Osteoblast (primary cell): ENCODE measurements around the gene CCL24. TPM values are rescaled to one million over a fixed set of nuclear protein-coding genes. Genes with fewer than 3 reads are reported as not detected.
A peak's percentile ranks its signal among the peaks of the same experiment; 100 is the strongest.
"Not testable (repeated sequence)": the region's sequence is repeated elsewhere in the genome, so short reads cannot be mapped to it uniquely, and the experiment has no call there.

Experiments used
- DNase-seq: peaks from one replicate; pipeline ENCODE4 v3.0.0; 2011; ENCODE audit warnings: low spot score, mixed read lengths; ENCODE audit not compliant: insufficient read length; ENCODE audit errors: missing footprints
- H2AFZ ChIP-seq: 2 replicates; pipeline ENCODE4 v1.6.0; 2011; ENCODE audit warnings: mild to moderate bottlenecking, low read length
- H3K27ac ChIP-seq: 2 replicates; pipeline ENCODE4 v1.5.1; 2011; ENCODE audit warnings: mild to moderate bottlenecking, low read depth, low read length, moderate library complexity
- H3K27me3 ChIP-seq: 2 replicates; pipeline ENCODE4 v1.6.0; 2012; ENCODE audit warnings: mild to moderate bottlenecking, control low read depth, inconsistent platforms, low read length, moderate library complexity; ENCODE audit not compliant: insufficient read depth
- H3K36me3 ChIP-seq: 2 replicates; pipeline ENCODE4 v1.5.1; 2011; ENCODE audit warnings: mild to moderate bottlenecking, low read length, control low read depth, moderate library complexity; ENCODE audit not compliant: insufficient read depth
- H3K4me1 ChIP-seq: 2 replicates; pipeline ENCODE4 v1.5.1; 2011; ENCODE audit warnings: mild to moderate bottlenecking, low read length, control low read depth, moderate library complexity; ENCODE audit not compliant: insufficient read depth
- H3K4me2 ChIP-seq: 2 replicates; pipeline ENCODE4 v1.6.0; 2011; ENCODE audit warnings: mild to moderate bottlenecking, low read length; ENCODE audit not compliant: insufficient read depth
- H3K4me3 ChIP-seq: fragments of 200-600 bp; sonication (generic); 3 replicates; pipeline ENCODE4 v1.5.1; 2012; ENCODE audit warnings: mild to moderate bottlenecking, low read length, inconsistent platforms; ENCODE audit not compliant: insufficient read depth
- H3K79me2 ChIP-seq: 2 replicates; pipeline ENCODE4 v1.6.0; 2012; ENCODE audit warnings: mild to moderate bottlenecking, low read length, control low read depth, inconsistent platforms; ENCODE audit not compliant: insufficient read depth
- H3K9me3 ChIP-seq: 2 replicates; pipeline ENCODE4 v1.5.1; 2011; ENCODE audit warnings: low read depth, low read length, control low read depth
- H4K20me1 ChIP-seq: 2 replicates; pipeline ENCODE4 v1.6.0; 2012; ENCODE audit warnings: mild to moderate bottlenecking, low read length, control low read depth; ENCODE audit not compliant: insufficient read depth
- total RNA-seq: library from RNA; depleted of rRNA; stranded (reverse); fragments of >200 nt; gene quantifications from 2 replicates; pipeline ENCODE4 v1.2.3, GENCODE V29; 2012
- TF ChIP-seq, protein P1 (sequence below): IDR thresholded peaks from 2 replicates; pipeline ENCODE4 v1.5.1; 2011; ENCODE audit warnings: mild to moderate bottlenecking, low read depth, low read length, moderate library complexity; ENCODE audit errors: extremely low read depth

CCL24 gene
- total RNA-seq, 1 donor: not detected

DNA sequence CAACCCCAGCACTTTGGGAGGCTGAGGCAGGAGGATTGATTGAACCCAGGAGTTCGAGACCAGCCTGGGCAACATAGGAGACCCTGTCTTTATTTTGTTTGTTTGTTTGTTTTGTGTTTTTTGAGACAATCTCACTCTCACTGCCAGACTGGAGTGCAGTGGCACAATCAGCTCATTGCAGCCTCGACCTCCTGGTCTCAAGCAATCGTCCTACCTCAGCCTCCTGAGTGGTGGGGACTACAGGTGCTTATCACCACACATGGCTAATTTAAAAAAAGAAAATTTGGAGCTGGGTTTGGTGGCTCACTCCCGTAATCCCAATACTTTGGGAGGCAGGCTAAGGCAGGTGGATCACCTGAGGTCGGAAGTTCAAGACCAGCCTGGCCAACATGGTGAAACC, 30.6 kb upstream of the CCL24 start:
- TF ChIP-seq, protein P1, sequence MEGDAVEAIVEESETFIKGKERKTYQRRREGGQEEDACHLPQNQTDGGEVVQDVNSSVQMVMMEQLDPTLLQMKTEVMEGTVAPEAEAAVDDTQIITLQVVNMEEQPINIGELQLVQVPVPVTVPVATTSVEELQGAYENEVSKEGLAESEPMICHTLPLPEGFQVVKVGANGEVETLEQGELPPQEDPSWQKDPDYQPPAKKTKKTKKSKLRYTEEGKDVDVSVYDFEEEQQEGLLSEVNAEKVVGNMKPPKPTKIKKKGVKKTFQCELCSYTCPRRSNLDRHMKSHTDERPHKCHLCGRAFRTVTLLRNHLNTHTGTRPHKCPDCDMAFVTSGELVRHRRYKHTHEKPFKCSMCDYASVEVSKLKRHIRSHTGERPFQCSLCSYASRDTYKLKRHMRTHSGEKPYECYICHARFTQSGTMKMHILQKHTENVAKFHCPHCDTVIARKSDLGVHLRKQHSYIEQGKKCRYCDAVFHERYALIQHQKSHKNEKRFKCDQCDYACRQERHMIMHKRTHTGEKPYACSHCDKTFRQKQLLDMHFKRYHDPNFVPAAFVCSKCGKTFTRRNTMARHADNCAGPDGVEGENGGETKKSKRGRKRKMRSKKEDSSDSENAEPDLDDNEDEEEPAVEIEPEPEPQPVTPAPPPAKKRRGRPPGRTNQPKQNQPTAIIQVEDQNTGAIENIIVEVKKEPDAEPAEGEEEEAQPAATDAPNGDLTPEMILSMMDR: no peak

DNA sequence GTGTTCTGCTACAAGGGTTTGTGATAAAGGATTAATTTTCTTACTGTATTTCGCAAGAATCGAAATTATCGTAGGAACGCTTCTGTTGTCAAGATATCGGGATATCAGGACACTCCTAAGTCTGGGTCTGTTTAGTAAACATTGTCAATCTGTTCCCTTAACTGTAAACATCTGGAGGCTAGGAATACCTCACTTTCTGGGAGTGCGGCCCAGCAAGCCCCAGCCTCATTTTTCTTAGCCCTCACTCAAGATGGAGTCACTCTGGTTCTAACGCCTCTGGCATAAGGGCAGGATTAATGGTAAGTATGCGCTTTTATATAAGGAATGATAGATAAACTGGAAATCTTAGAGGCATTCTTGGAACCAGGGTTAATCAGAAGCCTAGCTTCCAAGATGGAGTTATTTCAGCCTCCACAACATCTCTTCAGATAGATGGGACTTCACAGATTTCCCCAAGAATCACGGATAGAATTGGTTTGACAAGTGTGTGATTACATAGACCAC, 30.1 kb upstream of the CCL24 start:
- Histone ChIP-seq H3K4me3 (no peak overlapping the region), H3K4me1 (peaks cover 5% of the 10 kb centered on the region), H3K27me3 (no peaks in the 10 kb centered on the region), H3K9me3 (no peaks in the 10 kb centered on the region), H3K36me3 (no peaks in the 10 kb centered on the region), H3K79me2 (no peaks in the 10 kb centered on the region), H3K27ac (no peak overlapping the region), H3K4me2 (no peak overlapping the region), H2AFZ (no peak overlapping the region), H4K20me1 (no peaks in the 10 kb centered on the region)
- TF ChIP-seq, protein P1: no peak
- no peak for DNase-seq

More for the DNA sequence above, 30.6 kb upstream of the CCL24 start:
- no peaks in the 10 kb centered on the region for H4K20me1 ChIP-seq
- no peaks in the 10 kb centered on the region for H3K9me3 ChIP-seq
- H3K36me3 ChIP-seq: no peaks in the 10 kb centered on the region
- no peak for DNase-seq
- H3K4me2 ChIP-seq: no peak overlapping the region
- H3K27ac ChIP-seq: no peak overlapping the region
- no peak overlapping the region for H3K4me3 ChIP-seq
- no peaks in the 10 kb centered on the region for H3K79me2 ChIP-seq
- no peak overlapping the region for H2AFZ ChIP-seq
- H3K4me1 ChIP-seq: peaks cover 5% of the 10 kb centered on the region
- no peaks in the 10 kb centered on the region for H3K27me3 ChIP-seq

- Histone ChIP-seq H3K27me3 (no peaks in the 10 kb centered on the region), H3K27ac (no peak overlapping the region), H3K4me2 (peak overlapping the region; percentile 60), H3K79me2 (no peaks in the 10 kb centered on the region), H3K4me3 (peak overlapping the region; percentile 8), H4K20me1 (no peaks in the 10 kb centered on the region), H3K4me1 (peaks cover 5% of the 10 kb centered on the region), H2AFZ (no peak overlapping the region), H3K9me3 (no peaks in the 10 kb centered on the region), H3K36me3 (no peaks in the 10 kb centered on the region)
- TF ChIP-seq, protein P1: no peak
- peak; percentile 78 for DNase-seq
These were observed 29.3 kb upstream of the CCL24 start for GRCh38 chr7:75842836-75843446.

DNA sequence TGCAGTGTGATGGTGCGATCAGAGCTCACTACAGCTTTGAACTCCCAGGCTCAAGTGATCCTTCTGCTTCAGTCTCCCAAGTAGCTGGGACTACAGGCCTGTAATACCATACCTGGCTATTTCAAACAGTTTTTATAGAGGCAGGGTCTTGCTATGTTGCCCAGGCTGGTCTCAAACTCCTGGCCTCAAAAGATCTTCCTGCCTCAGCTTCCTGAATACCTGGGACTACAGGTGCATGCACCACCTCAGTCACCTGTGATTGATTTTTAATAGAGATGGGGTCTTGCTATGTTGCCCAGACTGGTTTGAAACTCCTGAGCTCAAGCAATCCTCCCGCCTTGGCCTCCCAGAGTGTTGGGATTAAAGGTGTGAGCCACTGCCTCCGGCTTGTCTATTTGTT, 26.4 kb upstream of the CCL24 start:
- H3K4me2 ChIP-seq: no peak overlapping the region
- peaks cover 5% of the 10 kb centered on the region for H3K4me1 ChIP-seq
- no peaks in the 10 kb centered on the region for H3K36me3 ChIP-seq
- H3K27me3 ChIP-seq: no peaks in the 10 kb centered on the region
- no peaks in the 10 kb centered on the region for H3K9me3 ChIP-seq
- H3K4me3 ChIP-seq: no peak overlapping the region
- no peak overlapping the region for H3K27ac ChIP-seq
- H4K20me1 ChIP-seq: no peaks in the 10 kb centered on the region
- no peak for DNase-seq
- TF ChIP-seq, protein P1: no peak
- no peak overlapping the region for H2AFZ ChIP-seq
- no peaks in the 10 kb centered on the region for H3K79me2 ChIP-seq

DNA sequence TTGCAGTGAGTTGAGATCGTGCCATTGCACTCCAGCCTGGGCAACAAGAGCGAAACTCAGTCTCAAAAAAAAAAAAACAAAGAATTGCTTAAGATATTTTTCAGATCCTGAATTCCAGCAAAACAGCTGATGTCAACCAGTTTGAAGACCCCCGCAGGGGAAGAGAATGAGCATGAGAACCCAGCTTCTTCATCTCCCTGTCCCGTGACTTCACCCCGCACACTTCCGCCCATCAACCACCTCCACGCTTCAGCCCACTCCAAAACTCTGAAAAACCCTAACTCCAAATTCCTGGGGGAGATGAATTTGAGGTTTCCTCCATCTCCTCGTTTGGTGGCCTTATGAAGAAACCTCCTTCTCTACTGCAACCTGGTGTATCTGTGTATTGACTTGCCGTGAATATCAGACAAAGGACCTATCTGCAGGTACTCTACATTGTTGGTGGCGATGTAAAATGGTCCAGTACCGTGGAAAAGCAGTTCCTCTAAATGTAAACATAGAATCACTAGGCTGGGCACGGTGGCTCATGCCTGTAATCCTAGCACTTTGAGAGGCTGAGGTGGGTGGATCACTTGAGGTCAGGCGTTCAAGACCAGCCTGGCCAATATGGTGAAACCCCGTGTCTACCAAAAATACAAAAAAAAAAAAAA, 24.8 kb upstream of the CCL24 start:
- H3K27ac ChIP-seq, H4K20me1 ChIP-seq, H3K27me3 ChIP-seq, H2AFZ ChIP-seq, H3K9me3 ChIP-seq, H3K4me2 ChIP-seq, DNase-seq, H3K79me2 ChIP-seq, H3K36me3 ChIP-seq, H3K4me3 ChIP-seq, H3K4me1 ChIP-seq: not testable (repeated sequence)
